Osteoblast (primary cell): Measurements from ENCODE around the gene HPN. TPM values are rescaled to one million over a fixed set of nuclear protein-coding genes. Genes with fewer than 3 reads are reported as not detected.

Experiments used
- DNase-seq: peaks from one replicate; pipeline ENCODE4 v3.0.0; 2011; ENCODE audit warnings: low spot score, mixed read lengths; ENCODE audit not compliant: insufficient read length; ENCODE audit errors: missing footprints
- H2AFZ ChIP-seq: 2 replicates; pipeline ENCODE4 v1.6.0; 2011; ENCODE audit warnings: mild to moderate bottlenecking, low read length
- H3K27ac ChIP-seq: 2 replicates; pipeline ENCODE4 v1.5.1; 2011; ENCODE audit warnings: mild to moderate bottlenecking, low read depth, low read length, moderate library complexity
- H3K27me3 ChIP-seq: 2 replicates; pipeline ENCODE4 v1.6.0; 2012; ENCODE audit warnings: mild to moderate bottlenecking, control low read depth, inconsistent platforms, low read length, moderate library complexity; ENCODE audit not compliant: insufficient read depth
- H3K36me3 ChIP-seq: 2 replicates; pipeline ENCODE4 v1.5.1; 2011; ENCODE audit warnings: mild to moderate bottlenecking, low read length, control low read depth, moderate library complexity; ENCODE audit not compliant: insufficient read depth
- H3K4me1 ChIP-seq: 2 replicates; pipeline ENCODE4 v1.5.1; 2011; ENCODE audit warnings: mild to moderate bottlenecking, low read length, control low read depth, moderate library complexity; ENCODE audit not compliant: insufficient read depth
- H3K4me2 ChIP-seq: 2 replicates; pipeline ENCODE4 v1.6.0; 2011; ENCODE audit warnings: mild to moderate bottlenecking, low read length; ENCODE audit not compliant: insufficient read depth
- H3K4me3 ChIP-seq: fragments of 200-600 bp; sonication (generic); 3 replicates; pipeline ENCODE4 v1.5.1; 2012; ENCODE audit warnings: mild to moderate bottlenecking, low read length, inconsistent platforms; ENCODE audit not compliant: insufficient read depth
- H3K79me2 ChIP-seq: 2 replicates; pipeline ENCODE4 v1.6.0; 2012; ENCODE audit warnings: mild to moderate bottlenecking, low read length, control low read depth, inconsistent platforms; ENCODE audit not compliant: insufficient read depth
- H3K9me3 ChIP-seq: 2 replicates; pipeline ENCODE4 v1.5.1; 2011; ENCODE audit warnings: low read depth, low read length, control low read depth
- H4K20me1 ChIP-seq: 2 replicates; pipeline ENCODE4 v1.6.0; 2012; ENCODE audit warnings: mild to moderate bottlenecking, low read length, control low read depth; ENCODE audit not compliant: insufficient read depth
- CTCF ChIP-seq: IDR thresholded peaks from 2 replicates; pipeline ENCODE4 v1.5.1; 2011; ENCODE audit warnings: mild to moderate bottlenecking, low read depth, low read length, moderate library complexity; ENCODE audit errors: extremely low read depth
- total RNA-seq: library from RNA; depleted of rRNA; stranded (reverse); fragments of >200 nt; gene quantifications from 2 replicates; pipeline ENCODE4 v1.2.3, GENCODE V29; 2012

HPN gene
- total RNA-seq, 1 donor, result under 0.01 TPM

DNA sequence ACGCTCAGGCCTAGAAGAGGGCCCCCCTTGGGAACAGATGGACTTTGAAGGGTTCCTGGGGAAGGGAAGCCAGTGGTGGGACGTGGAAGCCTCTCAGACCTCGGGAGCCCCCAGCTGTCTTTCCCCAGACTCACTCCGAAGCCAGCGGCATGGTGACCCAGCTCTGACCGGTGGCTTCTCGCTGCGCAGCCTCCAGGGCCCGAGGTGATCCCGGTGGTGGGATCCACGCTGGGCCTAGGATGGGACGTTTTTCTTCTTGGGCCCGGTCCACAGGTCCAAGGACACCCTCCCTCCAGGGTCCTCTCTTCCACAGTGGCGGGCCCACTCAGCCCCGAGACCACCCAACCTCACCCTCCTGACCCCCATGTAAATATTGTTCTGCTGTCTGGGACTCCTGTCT, 24.6 kb downstream of the HPN start:
- Histone ChIP-seq H3K9me3 (peaks cover 3% of the 10 kb centered on the region), H4K20me1 (no peaks in the 10 kb centered on the region), H3K4me2 (no peak overlapping the region), H3K27ac (no peak overlapping the region), H3K4me1 (no peaks in the 10 kb centered on the region), H3K79me2 (no peaks in the 10 kb centered on the region), H3K27me3 (no peaks in the 10 kb centered on the region), H3K36me3 (no peaks in the 10 kb centered on the region), H2AFZ (no peak overlapping the region), H3K4me3 (no peak overlapping the region)
- no peak for TF ChIP-seq CTCF
- DNase-seq, result no peak

- Histone ChIP-seq H3K4me1 (no peaks in the 10 kb centered on the region), H3K9me3 (peaks cover 3% of the 10 kb centered on the region), H2AFZ (no peak overlapping the region), H3K4me2 (no peak overlapping the region), H3K4me3 (no peak overlapping the region), H3K27me3 (no peaks in the 10 kb centered on the region), H3K27ac (no peak overlapping the region), H3K79me2 (no peaks in the 10 kb centered on the region), H3K36me3 (no peaks in the 10 kb centered on the region), H4K20me1 (no peaks in the 10 kb centered on the region)
- peak; percentile 97 for DNase-seq
- TF ChIP-seq CTCF, result peak; percentile 94
Observed at GRCh38 chr19:35066691-35067563, 25.4 kb downstream of the HPN start.

DNA sequence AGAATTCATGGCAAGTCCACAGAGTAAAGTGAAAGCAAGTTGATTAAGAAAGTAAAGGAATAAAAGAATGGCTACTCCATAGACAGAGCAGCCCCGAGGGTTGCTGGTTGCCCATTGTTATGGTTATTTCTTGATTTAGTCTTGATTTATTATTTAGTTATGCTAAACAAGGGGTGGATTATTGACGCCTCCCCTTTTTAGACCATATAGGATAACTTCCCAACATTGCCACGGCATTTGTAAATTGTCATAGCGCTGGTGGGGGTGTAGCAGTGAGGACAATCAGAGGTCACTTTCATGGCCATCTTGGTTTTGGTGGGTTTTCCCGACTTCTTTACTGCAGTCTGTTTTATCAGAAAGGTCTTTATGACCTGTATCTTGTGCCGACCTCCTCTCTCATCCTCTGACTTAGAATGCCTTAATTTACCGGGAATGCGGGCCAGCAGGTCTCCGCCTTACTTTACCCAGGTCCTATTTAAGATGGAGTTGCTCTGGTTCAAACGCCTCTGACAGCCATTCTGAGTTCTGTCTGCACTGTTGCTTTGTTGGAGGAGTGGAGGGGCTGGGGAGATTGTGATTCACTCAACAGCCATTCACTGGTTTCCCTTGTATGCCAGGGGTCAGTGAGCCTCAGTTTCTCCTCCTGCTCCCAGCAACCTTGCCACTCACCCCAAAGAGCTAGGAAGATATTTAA, 27.6 kb downstream of the HPN start:
- H2AFZ ChIP-seq, result no peak overlapping the region
- no peaks in the 10 kb centered on the region for H4K20me1 ChIP-seq
- peaks cover 3% of the 10 kb centered on the region for H3K9me3 ChIP-seq
- no peak overlapping the region for H3K27ac ChIP-seq
- H3K4me3 ChIP-seq, result no peak overlapping the region
- no peaks in the 10 kb centered on the region for H3K36me3 ChIP-seq
- H3K27me3 ChIP-seq, result no peaks in the 10 kb centered on the region
- H3K4me1 ChIP-seq, result no peaks in the 10 kb centered on the region
- TF ChIP-seq CTCF, result no peak
- H3K4me2 ChIP-seq, result no peak overlapping the region
- DNase-seq, result no peak
- no peaks in the 10 kb centered on the region for H3K79me2 ChIP-seq

DNA sequence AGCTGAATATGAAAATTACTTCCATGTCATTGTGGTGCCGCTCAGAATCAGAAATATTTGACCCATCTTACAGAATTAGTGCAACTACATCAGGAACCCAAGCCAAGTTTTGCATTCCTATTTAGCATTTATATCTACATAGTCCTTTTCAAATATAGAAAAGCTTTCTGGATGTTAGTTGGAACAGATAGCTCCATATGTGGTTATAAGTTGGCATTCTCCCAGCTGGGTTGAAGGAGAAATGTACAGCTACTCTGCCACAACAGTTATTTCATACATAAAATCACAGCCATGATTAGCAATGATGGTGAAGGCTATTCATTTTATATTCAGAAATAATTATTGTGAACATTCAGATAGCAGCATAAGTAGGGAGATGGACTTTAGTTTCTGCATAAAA, 28.2 kb downstream of the HPN start:
- Histone ChIP-seq H3K4me1 (no peaks in the 10 kb centered on the region), H3K4me2 (no peak overlapping the region), H3K79me2 (no peaks in the 10 kb centered on the region), H3K4me3 (no peak overlapping the region), H3K27ac (no peak overlapping the region), H4K20me1 (no peaks in the 10 kb centered on the region), H3K36me3 (no peaks in the 10 kb centered on the region), H2AFZ (no peak overlapping the region), H3K27me3 (no peaks in the 10 kb centered on the region), H3K9me3 (peaks cover 3% of the 10 kb centered on the region)
- no peak for TF ChIP-seq CTCF
- DNase-seq, result no peak
